Vagina (tissue), 2 donors: ENCODE results near the gene SLC13A5.

Source experiments
- POLR2A ChIP-seq, 2 donors: fragments of 450-650 bp; IDR thresholded peaks; one replicate each; pipeline ENCODE4 v1.6.1; 2017; ENCODE audit warnings: antibody characterized with exemption in 2 of 2, mild to moderate bottlenecking in 2 of 2, moderate library complexity in 2 of 2
- POLR2AphosphoS5 ChIP-seq, 2 donors: sonication (generic); formaldehyde crosslinking; IDR thresholded peaks; one replicate each; pipeline ENCODE4 v1.9.0; 2017; ENCODE audit warnings: antibody characterized with exemption in 2 of 2, mild to moderate bottlenecking in 2 of 2, low read depth in 1 of 2; ENCODE audit not compliant: insufficient read depth in 1 of 2
- TF ChIP-seq, protein P1 (sequence below), 3 experiments: fragments of 450-650 bp in 2 of 3; fragments of 200-600 bp in 1 of 3; sonication (generic) in 1 of 3; IDR thresholded peaks; one replicate each; pipeline ENCODE4 v1.5.1; 2017 to 2019; ENCODE audit warnings: antibody characterized with exemption in 3 of 3, mild to moderate bottlenecking in 2 of 3, moderate library complexity in 2 of 3

DNA sequence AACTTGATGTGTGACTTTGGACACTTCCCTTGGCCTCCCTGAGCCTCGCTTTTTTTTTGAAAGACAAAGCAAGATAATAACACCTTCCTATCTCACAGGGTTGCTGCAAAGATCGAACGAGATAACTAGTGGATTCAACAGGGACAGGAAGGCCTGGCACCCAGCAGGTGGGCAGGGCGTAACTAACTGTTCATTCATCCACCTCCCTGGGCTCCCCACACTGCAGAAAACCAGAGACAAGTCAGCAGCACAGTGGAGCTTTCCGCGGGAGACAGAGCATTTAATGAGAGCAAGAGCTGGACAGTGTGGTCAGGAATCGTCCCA is 28.7 kb downstream of the SLC13A5 start:
- TF ChIP-seq, protein P1, sequence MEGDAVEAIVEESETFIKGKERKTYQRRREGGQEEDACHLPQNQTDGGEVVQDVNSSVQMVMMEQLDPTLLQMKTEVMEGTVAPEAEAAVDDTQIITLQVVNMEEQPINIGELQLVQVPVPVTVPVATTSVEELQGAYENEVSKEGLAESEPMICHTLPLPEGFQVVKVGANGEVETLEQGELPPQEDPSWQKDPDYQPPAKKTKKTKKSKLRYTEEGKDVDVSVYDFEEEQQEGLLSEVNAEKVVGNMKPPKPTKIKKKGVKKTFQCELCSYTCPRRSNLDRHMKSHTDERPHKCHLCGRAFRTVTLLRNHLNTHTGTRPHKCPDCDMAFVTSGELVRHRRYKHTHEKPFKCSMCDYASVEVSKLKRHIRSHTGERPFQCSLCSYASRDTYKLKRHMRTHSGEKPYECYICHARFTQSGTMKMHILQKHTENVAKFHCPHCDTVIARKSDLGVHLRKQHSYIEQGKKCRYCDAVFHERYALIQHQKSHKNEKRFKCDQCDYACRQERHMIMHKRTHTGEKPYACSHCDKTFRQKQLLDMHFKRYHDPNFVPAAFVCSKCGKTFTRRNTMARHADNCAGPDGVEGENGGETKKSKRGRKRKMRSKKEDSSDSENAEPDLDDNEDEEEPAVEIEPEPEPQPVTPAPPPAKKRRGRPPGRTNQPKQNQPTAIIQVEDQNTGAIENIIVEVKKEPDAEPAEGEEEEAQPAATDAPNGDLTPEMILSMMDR (IDR thresholded peaks at IDR 0.05): no peak
- no peak for TF ChIP-seq POLR2A (IDR thresholded peaks at IDR 0.05)
- TF ChIP-seq POLR2AphosphoS5 (IDR thresholded peaks at IDR 0.05; ENCODE audit: insufficient read depth in 1 of 2, low read depth in 1 of 2): no peak
